GM23338 (cell line): ENCODE results near the gene KRT2. TPM values are rescaled to one million over a fixed set of nuclear protein-coding genes. Genes with fewer than 3 reads are reported as not detected.

Experiments used
- ATAC-seq: fragments of 200-7000 bp; cut with Tn5 transposase; 3 replicates; pipeline ENCODE4 v1.9.1; 2020
- DNase-seq: peaks from one replicate; pipeline ENCODE4 v3.0.0-alpha.2; 2015; ENCODE audit warnings: low spot score
- H2AFZ ChIP-seq: fragments of 200-600 bp; sonication (generic); 2 replicates; pipeline ENCODE4 v1.8.0; 2016; ENCODE audit warnings: antibody characterized with exemption, mild to moderate bottlenecking, moderate library complexity
- H3F3A ChIP-seq: fragments of 200-600 bp; sonication (generic); replicated peaks from 2 replicates; pipeline ENCODE4 v1.8.0; 2017; ENCODE audit warnings: antibody characterized with exemption, mixed run types, low read depth
- H3K27ac ChIP-seq: fragments of 200-600 bp; sonication (generic); 2 replicates; pipeline ENCODE4 v1.6.1; 2016; ENCODE audit warnings: low read depth
- H3K27me3 ChIP-seq: fragments of 200-600 bp; sonication (generic); 2 replicates; pipeline ENCODE4 v1.8.0; 2016; ENCODE audit warnings: mild to moderate bottlenecking, mixed run types, moderate library complexity; ENCODE audit not compliant: insufficient read depth
- H3K36me3 ChIP-seq: fragments of 200-600 bp; sonication (generic); 2 replicates; pipeline ENCODE4 v1.8.0; 2016; ENCODE audit warnings: mild to moderate bottlenecking; ENCODE audit not compliant: insufficient read depth
- H3K4me1 ChIP-seq: fragments of 200-600 bp; sonication (generic); 2 replicates; pipeline ENCODE4 v1.8.0; 2016; ENCODE audit warnings: mild to moderate bottlenecking, moderate library complexity; ENCODE audit not compliant: insufficient read depth
- H3K4me2 ChIP-seq: fragments of 200-600 bp; sonication (generic); 2 replicates; pipeline ENCODE4 v1.7.1; 2017; ENCODE audit warnings: mixed run types
- H3K4me3 ChIP-seq: fragments of 200-600 bp; sonication (generic); 2 replicates; pipeline ENCODE4 v1.6.1; 2016; ENCODE audit warnings: mixed run types
- H3K79me2 ChIP-seq: fragments of 200-600 bp; sonication (generic); replicated peaks from 2 replicates; pipeline ENCODE4 v1.8.0; 2017; ENCODE audit warnings: mild to moderate bottlenecking; ENCODE audit not compliant: insufficient read depth
- H3K9me2 ChIP-seq: fragments of 200-600 bp; sonication (generic); 2 replicates; pipeline ENCODE4 v1.8.0; 2017; ENCODE audit not compliant: insufficient read depth
- H4K20me1 ChIP-seq: fragments of 200-600 bp; sonication (generic); replicated peaks from 2 replicates; pipeline ENCODE4 v1.8.0; 2017; ENCODE audit warnings: mild to moderate bottlenecking; ENCODE audit not compliant: insufficient read depth
- H3K27ac Mint-ChIP-seq: 2 replicates; pipeline ENCODE4 v1.8.0; 2020; ENCODE audit warnings: inconsistent platforms, mild to moderate bottlenecking, moderate library complexity, mixed read lengths
- H3K27me3 Mint-ChIP-seq: 3 replicates; pipeline ENCODE4 v1.8.0; 2022; ENCODE audit warnings: low read depth, mild to moderate bottlenecking, moderate library complexity, mixed read lengths, inconsistent platforms; ENCODE audit not compliant: insufficient read depth, poor library complexity
- H3K36me3 Mint-ChIP-seq: 3 replicates; pipeline ENCODE4 v1.8.0; 2021; ENCODE audit warnings: low read depth, mild to moderate bottlenecking, inconsistent platforms, moderate library complexity, mixed read lengths
- H3K4me1 Mint-ChIP-seq: 3 replicates; pipeline ENCODE4 v1.8.0; 2020; ENCODE audit warnings: mild to moderate bottlenecking, inconsistent platforms, mixed read lengths
- H3K4me3 Mint-ChIP-seq: 3 replicates; pipeline ENCODE4 v1.8.0; 2021; ENCODE audit warnings: moderate library complexity, mild to moderate bottlenecking, inconsistent platforms, mixed read lengths
- H3K9me3 Mint-ChIP-seq: 3 replicates; pipeline ENCODE4 v1.8.0; 2020; ENCODE audit warnings: moderate library complexity, mild to moderate bottlenecking, inconsistent platforms, mixed read lengths
- CREB1 ChIP-seq: fragments of 250-450 bp; sonication (Bioruptor Pico); IDR thresholded peaks from 2 replicates; pipeline ENCODE4 v1.5.0; 2020; ENCODE audit warnings: low read depth, mild to moderate bottlenecking, moderate library complexity
- CTCF ChIP-seq, 2 experiments: fragments of 200-600 bp in 1 of 2; sonication (generic) in 1 of 2; conservative IDR thresholded peaks; 2 replicates each; pipeline versions ENCODE4 v1.5.1 to v1.6.1; 2016 to 2017; ENCODE audit warnings: antibody characterized with exemption in 2 of 2, low read depth in 2 of 2, mild to moderate bottlenecking in 2 of 2, moderate library complexity in 1 of 2
- EZH2 ChIP-seq: fragments of 200-600 bp; sonication (generic); IDR thresholded peaks from one replicate; pipeline ENCODE4 v1.8.0; 2017; ENCODE audit warnings: antibody characterized with exemption, mild to moderate bottlenecking, low read depth; ENCODE audit not compliant: unreplicated experiment
- EZH2phosphoT487 ChIP-seq: fragments of 200-600 bp; sonication (generic); IDR thresholded peaks from one replicate; pipeline ENCODE4 v1.8.1; 2018; ENCODE audit warnings: antibody characterized with exemption; ENCODE audit not compliant: unreplicated experiment
- JUNB ChIP-seq: IDR thresholded peaks from one replicate; pipeline ENCODE4 v1.6.1; 2016; ENCODE audit warnings: antibody characterized with exemption; ENCODE audit not compliant: unreplicated experiment
- NANOG ChIP-seq: IDR thresholded peaks from 2 replicates; pipeline ENCODE4 v1.6.1; 2016; ENCODE audit warnings: antibody characterized with exemption, borderline replicate concordance
- POLR2AphosphoS5 ChIP-seq: IDR thresholded peaks from 2 replicates; pipeline ENCODE4 v1.6.1; 2016; ENCODE audit warnings: antibody characterized with exemption, low read depth
- REST ChIP-seq: IDR thresholded peaks from one replicate; pipeline ENCODE4 v1.6.1; 2018; ENCODE audit warnings: antibody characterized with exemption; ENCODE audit not compliant: unreplicated experiment
- ZNF114 ChIP-seq: fragments of 250-450 bp; sonication (Bioruptor Pico); IDR thresholded peaks from 2 replicates; pipeline ENCODE4 v1.5.0; 2020; ENCODE audit warnings: mild to moderate bottlenecking, moderate library complexity
- ZNF331 ChIP-seq: fragments of 250-450 bp; sonication (Bioruptor Pico); IDR thresholded peaks from 2 replicates; pipeline ENCODE4 v1.5.0; 2020; ENCODE audit warnings: low read depth, mild to moderate bottlenecking, moderate library complexity
- ZNF462 ChIP-seq: fragments of 250-450 bp; sonication (Bioruptor Pico); IDR thresholded peaks from 2 replicates; pipeline ENCODE4 v1.5.0; 2020; ENCODE audit warnings: mild to moderate bottlenecking, moderate library complexity
- polyA plus RNA-seq: library from polyadenylated mRNA; unstranded; fragments of >200 nt; fragmentation: Nextera tagmentation; extraction: Ambion mirVana; gene quantifications from 2 replicates; pipeline ENCODE4 v1.2.1, GENCODE V29; 2016
- total RNA-seq: library from RNA; depleted of rRNA; stranded (reverse); fragments of >200 nt; shearing (Covaris generic); gene quantifications from 2 replicates; pipeline ENCODE4 v1.2.3, GENCODE V29; 2014

KRT2 gene
- total and polyA plus RNA-seq, 2 experiments from 2014 or later, result not detected

GRCh38 chr12:52672321-52672933 lies 20.4 kb upstream of the KRT2 start:
- no peaks in the 10 kb centered on the region for H4K20me1 ChIP-seq
- H3K27ac ChIP-seq, result no peak overlapping the region
- ATAC-seq, result no peak
- H3K36me3 Mint-ChIP-seq, result no peaks in the 10 kb centered on the region
- no peaks in the 10 kb centered on the region for H3K79me2 ChIP-seq
- no peaks in the 10 kb centered on the region for H3F3A ChIP-seq
- H3K9me3 Mint-ChIP-seq, result no peaks in the 10 kb centered on the region
- H3K27ac Mint-ChIP-seq, result no peak overlapping the region
- no peaks in the 10 kb centered on the region for H3K27me3 ChIP-seq
- no peak overlapping the region for H3K4me3 ChIP-seq
- H3K4me1 Mint-ChIP-seq, result no peaks in the 10 kb centered on the region
- no peak for DNase-seq
- no peaks in the 10 kb centered on the region for H3K4me1 ChIP-seq
- H3K36me3 ChIP-seq, result no peaks in the 10 kb centered on the region
- H2AFZ ChIP-seq, result no peak overlapping the region
- no peaks in the 10 kb centered on the region for H3K27me3 Mint-ChIP-seq
- no peaks in the 10 kb centered on the region for H3K9me2 ChIP-seq
- H3K4me3 Mint-ChIP-seq, result no peak overlapping the region
- TF ChIP-seq CREB1 (CRISPR knock-in tag), result no peak
- TF ChIP-seq ZNF331 (CRISPR knock-in tag), result no peak
- TF ChIP-seq POLR2AphosphoS5, result no peak
- no peak for TF ChIP-seq EZH2phosphoT487
- no peak for TF ChIP-seq CTCF (conservative IDR thresholded peaks at IDR 0.05; ENCODE audit: low read depth in 2 of 2)
- TF ChIP-seq ZNF462 (CRISPR knock-in tag), result no peak
- TF ChIP-seq ZNF114 (CRISPR knock-in tag), result no peak
- no peak for TF ChIP-seq REST
- no peak for TF ChIP-seq JUNB
- no peak for TF ChIP-seq EZH2
- TF ChIP-seq NANOG, result no peak
- H3K4me2 ChIP-seq, result no peak overlapping the region
